ENCODE results near the gene ANKDD1A. TPM values are rescaled to one million over a fixed set of nuclear protein-coding genes. Genes with fewer than 3 reads are reported as not detected.

The ANKDD1A gene
- total RNA-seq, 2 donors from 2014 or later, result 3.0 to 8.9 TPM

- no peaks in the 10 kb centered on the region for H3K27me3 Mint-ChIP-seq
- H3K36me3 Mint-ChIP-seq (ENCODE audit: low read depth), result no peaks in the 10 kb centered on the region
- H3K4me1 Mint-ChIP-seq, result no peaks in the 10 kb centered on the region
- H3K4me3 Mint-ChIP-seq, result no peak overlapping the region
- ATAC-seq, result no peak
- no peaks in the 10 kb centered on the region for H3K9me3 ChIP-seq (ENCODE audit: control insufficient read depth, low read length, poor library complexity, severe bottlenecking)
- no peak overlapping the region for H3K27ac Mint-ChIP-seq
- no peak for DNase-seq
Measured at GRCh38 chr15:64943512-64944225, 32.0 kb downstream of the ANKDD1A start.

- no peak for DNase-seq
- Mint-ChIP-seq H3K4me3 (no peak overlapping the region), H3K36me3 (ENCODE audit: low read depth) (no peaks in the 10 kb centered on the region), H3K27me3 (no peaks in the 10 kb centered on the region), H3K4me1 (no peaks in the 10 kb centered on the region), H3K27ac (peak overlapping the region; percentile 4)
- no peak for ATAC-seq
- H3K9me3 ChIP-seq (ENCODE audit: control insufficient read depth, low read length, poor library complexity, severe bottlenecking), result no peaks in the 10 kb centered on the region
Measured at GRCh38 chr15:64944961-64945360, 33.3 kb downstream of the ANKDD1A start.

- ATAC-seq (no peak), DNase-seq (no peak)
- H3K27ac Mint-ChIP-seq, result peak overlapping the region; percentile 8
- H3K4me3 Mint-ChIP-seq, result no peak overlapping the region
- H3K4me1 Mint-ChIP-seq, result peaks cover 9% of the 10 kb centered on the region
- H3K27me3 Mint-ChIP-seq, result no peaks in the 10 kb centered on the region
- no peaks in the 10 kb centered on the region for H3K36me3 Mint-ChIP-seq (ENCODE audit: low read depth)
- H3K9me3 ChIP-seq (ENCODE audit: control insufficient read depth, low read length, poor library complexity, severe bottlenecking), result no peaks in the 10 kb centered on the region
Measured at GRCh38 chr15:64947211-64947610, 35.5 kb downstream of the ANKDD1A start.

- no peaks in the 10 kb centered on the region for H3K9me3 ChIP-seq (ENCODE audit: control insufficient read depth, low read length, poor library complexity, severe bottlenecking)
- H3K4me1 Mint-ChIP-seq, result peaks cover 12% of the 10 kb centered on the region
- DNase-seq (no peak), ATAC-seq (no peak)
- no peaks in the 10 kb centered on the region for H3K27me3 Mint-ChIP-seq
- no peaks in the 10 kb centered on the region for H3K36me3 Mint-ChIP-seq (ENCODE audit: low read depth)
- no peak overlapping the region for H3K4me3 Mint-ChIP-seq
- no peak overlapping the region for H3K27ac Mint-ChIP-seq
Measured at GRCh38 chr15:64948916-64949315, 37.2 kb downstream of the ANKDD1A start.

GRCh38 chr15:64949383-64950186, 37.9 kb downstream of the ANKDD1A start:
- H3K27ac Mint-ChIP-seq, result no peak overlapping the region
- DNase-seq (no peak), ATAC-seq (no peak)
- peaks cover 12% of the 10 kb centered on the region for H3K4me1 Mint-ChIP-seq
- H3K9me3 ChIP-seq (ENCODE audit: control insufficient read depth, low read length, poor library complexity, severe bottlenecking), result no peaks in the 10 kb centered on the region
- no peaks in the 10 kb centered on the region for H3K27me3 Mint-ChIP-seq
- H3K36me3 Mint-ChIP-seq (ENCODE audit: low read depth), result no peaks in the 10 kb centered on the region
- H3K4me3 Mint-ChIP-seq, result no peak overlapping the region

- H3K9me3 ChIP-seq (ENCODE audit: control insufficient read depth, low read length, poor library complexity, severe bottlenecking), result no peaks in the 10 kb centered on the region
- ATAC-seq (no peak), DNase-seq (no peak)
- Mint-ChIP-seq H3K4me3 (no peak overlapping the region), H3K27me3 (no peaks in the 10 kb centered on the region), H3K36me3 (ENCODE audit: low read depth) (no peaks in the 10 kb centered on the region), H3K4me1 (peaks cover 12% of the 10 kb centered on the region), H3K27ac (peak overlapping the region; percentile 14)
Measured at GRCh38 chr15:64950888-64951287, 39.2 kb downstream of the ANKDD1A start.

- no peak for ATAC-seq
- Mint-ChIP-seq H3K27me3 (no peaks in the 10 kb centered on the region), H3K27ac (peak overlapping the region; percentile 14), H3K4me3 (no peak overlapping the region), H3K4me1 (peaks cover 12% of the 10 kb centered on the region), H3K36me3 (ENCODE audit: low read depth) (no peaks in the 10 kb centered on the region)
- H3K9me3 ChIP-seq (ENCODE audit: control insufficient read depth, low read length, poor library complexity, severe bottlenecking), result no peaks in the 10 kb centered on the region
- no peak for DNase-seq
Measured at GRCh38 chr15:64951777-64952418, 40.2 kb downstream of the ANKDD1A start.

GRCh38 chr15:64954395-64954794, 42.7 kb downstream of the ANKDD1A start:
- Mint-ChIP-seq H3K36me3 (ENCODE audit: low read depth) (no peaks in the 10 kb centered on the region), H3K27ac (peak overlapping the region; percentile 14), H3K4me1 (peaks cover 14% of the 10 kb centered on the region), H3K4me3 (no peak overlapping the region), H3K27me3 (no peaks in the 10 kb centered on the region)
- no peak for ATAC-seq
- DNase-seq, result no peak
- H3K9me3 ChIP-seq (ENCODE audit: control insufficient read depth, low read length, poor library complexity, severe bottlenecking), result no peaks in the 10 kb centered on the region

GRCh38 chr15:64959128-64959527, 47.4 kb downstream of the ANKDD1A start:
- H3K4me3 Mint-ChIP-seq, result no peak overlapping the region
- no peaks in the 10 kb centered on the region for H3K27me3 Mint-ChIP-seq
- no peak overlapping the region for H3K27ac Mint-ChIP-seq
- DNase-seq, result no peak
- H3K4me1 Mint-ChIP-seq, result peaks cover 6% of the 10 kb centered on the region
- peaks cover 9% of the 10 kb centered on the region for H3K36me3 Mint-ChIP-seq (ENCODE audit: low read depth)
- no peak for ATAC-seq
- no peaks in the 10 kb centered on the region for H3K9me3 ChIP-seq (ENCODE audit: control insufficient read depth, low read length, poor library complexity, severe bottlenecking)

GRCh38 chr15:64960153-64960552, 48.5 kb downstream of the ANKDD1A start:
- Mint-ChIP-seq H3K4me1 (peaks cover 6% of the 10 kb centered on the region), H3K36me3 (ENCODE audit: low read depth) (peaks cover 15% of the 10 kb centered on the region), H3K27ac (peak overlapping the region; percentile 39), H3K27me3 (no peaks in the 10 kb centered on the region), H3K4me3 (peak overlapping the region; percentile 50)
- ATAC-seq (no peak), DNase-seq (no peak)
- no peaks in the 10 kb centered on the region for H3K9me3 ChIP-seq (ENCODE audit: control insufficient read depth, low read length, poor library complexity, severe bottlenecking)

- Mint-ChIP-seq H3K4me3 (no peak overlapping the region), H3K4me1 (peaks cover 6% of the 10 kb centered on the region), H3K36me3 (ENCODE audit: low read depth) (peaks cover 15% of the 10 kb centered on the region), H3K27ac (peak overlapping the region; percentile 39), H3K27me3 (no peaks in the 10 kb centered on the region)
- H3K9me3 ChIP-seq (ENCODE audit: control insufficient read depth, low read length, poor library complexity, severe bottlenecking), result no peaks in the 10 kb centered on the region
- ATAC-seq (no peak), DNase-seq (no peak)
Measured at GRCh38 chr15:64961013-64961412, 49.3 kb downstream of the ANKDD1A start.

- Mint-ChIP-seq H3K36me3 (ENCODE audit: low read depth) (peaks cover 6% of the 10 kb centered on the region), H3K4me1 (peaks cover 2% of the 10 kb centered on the region), H3K4me3 (no peak overlapping the region), H3K27me3 (no peaks in the 10 kb centered on the region), H3K27ac (no peak overlapping the region)
- DNase-seq (no peak), ATAC-seq (no peak)
- no peaks in the 10 kb centered on the region for H3K9me3 ChIP-seq (ENCODE audit: control insufficient read depth, low read length, poor library complexity, severe bottlenecking)
Measured at GRCh38 chr15:64969401-64969800, 57.7 kb downstream of the ANKDD1A start.

- no peak for ATAC-seq
- H3K9me3 ChIP-seq (ENCODE audit: control insufficient read depth, low read length, poor library complexity, severe bottlenecking), result no peaks in the 10 kb centered on the region
- no peaks in the 10 kb centered on the region for H3K27me3 Mint-ChIP-seq
- H3K4me1 Mint-ChIP-seq, result peaks cover 2% of the 10 kb centered on the region
- H3K4me3 Mint-ChIP-seq, result no peak overlapping the region
- H3K36me3 Mint-ChIP-seq (ENCODE audit: low read depth), result peaks cover 3% of the 10 kb centered on the region
- DNase-seq, result no peak
- H3K27ac Mint-ChIP-seq, result no peak overlapping the region
Measured at GRCh38 chr15:64970698-64971097, 59.0 kb downstream of the ANKDD1A start.

Data from T-helper 17 cell (primary cell).